Hematopoietic multipotent progenitor cell treated with erythropoietin and hydrocortisone succinate and interleukin-3 and kit ligand, for 6 days (in vitro differentiated cells): Measurements from ENCODE around the gene NANOS3.
"Not testable (repeated sequence)": the region's sequence is repeated elsewhere in the genome, so short reads cannot be mapped to it uniquely, and the experiment has no call there.

Experiments
- DNase-seq: peaks from one replicate; pipeline ENCODE4 v3.0.0-alpha.2; 2015

Gene NANOS3

GRCh38 chr19:13887018-13887436 is 10.1 kb downstream of the NANOS3 start:
- no peak for DNase-seq

- DNase-seq: no peak
Measured at GRCh38 chr19:13887517-13887916, 10.6 kb downstream of the NANOS3 start.

GRCh38 chr19:13888281-13888680 is 11.3 kb downstream of the NANOS3 start:
- no peak for DNase-seq

- no peak for DNase-seq
Measured at GRCh38 chr19:13890136-13890535, 13.2 kb downstream of the NANOS3 start.

- DNase-seq: no peak
Measured at GRCh38 chr19:13892870-13893269, 15.9 kb downstream of the NANOS3 start.

GRCh38 chr19:13894552-13894951 is 17.6 kb downstream of the NANOS3 start:
- no peak for DNase-seq

GRCh38 chr19:13896227-13896626 is 19.3 kb downstream of the NANOS3 start:
- DNase-seq: no peak

- no peak for DNase-seq
Measured at GRCh38 chr19:13899393-13899792, 22.5 kb downstream of the NANOS3 start.

- DNase-seq: no peak
Measured at GRCh38 chr19:13899912-13900584, 23.1 kb downstream of the NANOS3 start.

- peak; percentile 70 for DNase-seq
Measured at GRCh38 chr19:13902993-13903555, 26.1 kb downstream of the NANOS3 start.

- DNase-seq: peak; percentile 96
Measured at GRCh38 chr19:13905634-13906520, 28.9 kb downstream of the NANOS3 start, which contains the start of the genes BRME1 and CC2D1A. Gene BRME1 (minus strand): TSS chr19:13906117. CDS start chr19:13904892, 1,225 bp downstream. Gene CC2D1A (plus strand): TSS chr19:13906201. CDS start chr19:13906442, 241 bp downstream.

- no peak for DNase-seq
Measured at GRCh38 chr19:13906521-13906904, 29.6 kb downstream of the NANOS3 start.

GRCh38 chr19:13906910-13907309 is 30.0 kb downstream of the NANOS3 start:
- no peak for DNase-seq

- DNase-seq: no peak
Measured at GRCh38 chr19:13908674-13909073, 31.7 kb downstream of the NANOS3 start.

- no peak for DNase-seq
Measured at GRCh38 chr19:13909430-13909829, 32.5 kb downstream of the NANOS3 start.

- no peak for DNase-seq
Measured at GRCh38 chr19:13913352-13913751, 36.4 kb downstream of the NANOS3 start.

GRCh38 chr19:13914777-13915176 is 37.8 kb downstream of the NANOS3 start:
- no peak for DNase-seq

GRCh38 chr19:13917888-13918406 is 41.0 kb downstream of the NANOS3 start:
- DNase-seq: no peak

GRCh38 chr19:13918726-13919411 is 41.9 kb downstream of the NANOS3 start:
- DNase-seq: no peak

GRCh38 chr19:13920524-13920923 is 43.6 kb downstream of the NANOS3 start:
- no peak for DNase-seq

GRCh38 chr19:13920940-13921747 is 44.2 kb downstream of the NANOS3 start:
- DNase-seq: peak; percentile 88

- DNase-seq: not testable (repeated sequence)
Measured at GRCh38 chr19:13922118-13922517, 45.2 kb downstream of the NANOS3 start.
